Fibroblast of the aortic adventitia (primary cell): ENCODE results near the gene SLC35B1. TPM values are rescaled to one million over a fixed set of nuclear protein-coding genes. Genes with fewer than 3 reads are reported as not detected.

Experiments used
- DNase-seq: peaks from one replicate; pipeline ENCODE4 v3.0.0-alpha.2; 2010; ENCODE audit warnings: low read depth
- H3K4me3 ChIP-seq: 2 replicates; pipeline ENCODE4 v1.5.1; 2011; ENCODE audit warnings: low read depth, mild to moderate bottlenecking, control low read depth, low read length, moderate library complexity
- total RNA-seq: library from RNA; depleted of rRNA; stranded (reverse); fragments of >200 nt; gene quantifications from 2 replicates; pipeline ENCODE4 v1.2.3, GENCODE V29; 2012; ENCODE audit warnings: low replicate concordance
- TF ChIP-seq, protein P1 (sequence below): IDR thresholded peaks from 2 replicates; pipeline ENCODE4 v1.5.1; 2011; ENCODE audit warnings: mild to moderate bottlenecking, low read length, control low read depth, inconsistent platforms; ENCODE audit not compliant: insufficient read depth

The SLC35B1 gene
- total RNA-seq, 1 donor = 59.7 TPM

DNA sequence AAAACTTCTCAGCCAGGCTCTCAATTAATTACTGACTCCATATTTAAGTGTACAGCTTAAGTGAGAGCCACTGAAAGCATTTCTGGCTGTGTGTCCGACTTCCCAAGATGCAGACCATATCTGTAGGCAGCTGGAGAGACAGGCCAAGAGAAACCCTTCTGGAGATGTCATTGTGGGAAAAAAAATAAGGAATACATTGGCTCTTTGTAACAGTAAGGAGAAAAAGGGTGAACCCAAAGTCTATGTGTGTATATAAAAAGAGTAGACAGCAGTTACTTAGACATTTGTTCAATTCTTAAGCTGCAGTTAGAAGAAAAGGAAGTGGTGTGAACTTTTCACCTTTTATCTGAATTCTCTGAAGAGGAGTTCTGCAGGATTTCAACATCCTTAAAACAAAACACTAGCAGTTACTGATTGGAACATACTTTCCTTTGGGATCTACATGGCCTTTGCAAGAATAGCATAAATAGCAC is 34.4 kb upstream of the SLC35B1 start:
- TF ChIP-seq, protein P1, sequence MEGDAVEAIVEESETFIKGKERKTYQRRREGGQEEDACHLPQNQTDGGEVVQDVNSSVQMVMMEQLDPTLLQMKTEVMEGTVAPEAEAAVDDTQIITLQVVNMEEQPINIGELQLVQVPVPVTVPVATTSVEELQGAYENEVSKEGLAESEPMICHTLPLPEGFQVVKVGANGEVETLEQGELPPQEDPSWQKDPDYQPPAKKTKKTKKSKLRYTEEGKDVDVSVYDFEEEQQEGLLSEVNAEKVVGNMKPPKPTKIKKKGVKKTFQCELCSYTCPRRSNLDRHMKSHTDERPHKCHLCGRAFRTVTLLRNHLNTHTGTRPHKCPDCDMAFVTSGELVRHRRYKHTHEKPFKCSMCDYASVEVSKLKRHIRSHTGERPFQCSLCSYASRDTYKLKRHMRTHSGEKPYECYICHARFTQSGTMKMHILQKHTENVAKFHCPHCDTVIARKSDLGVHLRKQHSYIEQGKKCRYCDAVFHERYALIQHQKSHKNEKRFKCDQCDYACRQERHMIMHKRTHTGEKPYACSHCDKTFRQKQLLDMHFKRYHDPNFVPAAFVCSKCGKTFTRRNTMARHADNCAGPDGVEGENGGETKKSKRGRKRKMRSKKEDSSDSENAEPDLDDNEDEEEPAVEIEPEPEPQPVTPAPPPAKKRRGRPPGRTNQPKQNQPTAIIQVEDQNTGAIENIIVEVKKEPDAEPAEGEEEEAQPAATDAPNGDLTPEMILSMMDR = no peak
- DNase-seq = peak; percentile 34
- H3K4me3 ChIP-seq = no peak overlapping the region

DNA sequence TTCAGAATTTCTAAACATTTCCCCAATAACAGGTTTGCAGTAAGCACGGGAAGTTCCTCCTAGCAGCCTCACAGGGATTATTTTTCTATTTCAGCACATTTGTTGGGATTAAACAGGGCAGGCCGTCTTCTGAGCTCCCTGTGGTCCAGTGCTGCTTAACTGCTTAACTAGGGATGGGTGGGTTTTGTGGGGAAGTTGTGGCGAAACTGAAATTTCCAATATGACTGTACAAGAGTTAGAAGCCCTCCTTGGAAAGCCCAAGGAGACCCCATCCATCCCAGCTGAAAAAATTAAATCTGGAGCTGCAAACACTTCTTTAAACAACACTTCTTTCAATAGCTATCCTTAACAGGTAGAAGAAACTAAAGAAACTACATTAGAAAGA is 33.9 kb upstream of the SLC35B1 start:
- DNase-seq = no peak
- no peak overlapping the region for H3K4me3 ChIP-seq
- TF ChIP-seq, protein P1 = no peak

DNA sequence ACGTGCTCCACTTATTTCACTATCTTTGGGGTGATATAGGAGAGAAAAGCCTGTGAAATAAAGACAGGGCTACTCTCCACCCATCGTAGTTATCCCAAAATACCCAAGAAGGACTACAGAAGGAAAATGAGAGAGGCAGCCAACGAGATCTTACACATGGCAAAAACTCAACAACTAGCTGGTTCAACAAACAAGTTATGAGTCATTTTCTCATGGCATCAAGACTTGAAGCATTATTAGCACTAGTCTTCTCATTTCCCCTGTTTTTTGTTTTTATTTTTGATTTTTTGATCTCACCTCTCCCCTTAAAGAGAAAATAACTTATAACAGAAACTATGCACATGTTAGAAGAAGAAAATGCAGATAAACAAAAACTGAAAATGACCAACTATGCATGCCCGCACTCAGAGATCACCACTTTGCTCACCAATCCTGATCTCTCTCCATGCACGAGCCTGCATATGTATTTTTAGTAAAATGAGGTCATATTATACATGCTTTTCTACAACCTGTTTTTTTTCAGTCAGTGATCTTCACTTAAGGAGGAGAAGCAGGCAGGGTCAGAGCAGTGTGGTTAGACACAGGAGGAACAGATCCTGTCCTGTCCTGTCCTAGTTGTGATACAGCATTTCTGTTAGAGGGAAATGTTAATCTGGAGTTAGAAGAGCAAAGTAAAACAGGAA is 33.4 kb upstream of the SLC35B1 start:
- no peak overlapping the region for H3K4me3 ChIP-seq
- TF ChIP-seq, protein P1 = no peak
- DNase-seq = peak; percentile 53

DNA sequence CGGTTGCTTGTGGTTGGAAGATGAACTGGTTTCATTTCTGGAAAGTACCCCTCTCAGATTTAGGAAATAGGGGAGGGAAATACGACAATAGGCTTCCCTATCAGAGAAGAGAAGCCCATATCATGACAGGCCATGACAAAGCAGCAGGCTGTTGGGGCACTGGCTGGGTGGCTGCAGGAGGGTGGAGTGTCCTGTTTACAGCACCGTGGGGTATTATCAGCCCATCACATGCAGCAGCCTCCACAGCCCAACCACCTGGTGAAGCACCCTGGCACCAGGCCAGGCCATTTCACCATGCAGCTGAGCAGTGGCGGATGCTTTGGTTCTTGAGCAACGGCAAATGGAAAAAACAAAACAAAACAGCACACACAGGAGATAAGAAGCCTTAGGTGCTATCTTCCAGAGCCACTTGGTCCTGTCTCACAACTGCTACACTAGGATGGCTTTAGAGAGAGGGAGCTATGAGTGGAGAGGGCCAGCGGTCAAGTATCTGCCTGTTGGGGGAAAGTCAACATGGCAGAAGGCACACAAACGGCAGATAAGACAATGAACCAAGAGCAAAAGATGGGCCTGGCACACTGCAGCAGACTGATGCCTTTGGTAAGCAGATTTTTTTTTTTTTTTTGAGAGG is 32.0 kb upstream of the SLC35B1 start:
- no peak for DNase-seq
- TF ChIP-seq, protein P1 = no peak

DNA sequence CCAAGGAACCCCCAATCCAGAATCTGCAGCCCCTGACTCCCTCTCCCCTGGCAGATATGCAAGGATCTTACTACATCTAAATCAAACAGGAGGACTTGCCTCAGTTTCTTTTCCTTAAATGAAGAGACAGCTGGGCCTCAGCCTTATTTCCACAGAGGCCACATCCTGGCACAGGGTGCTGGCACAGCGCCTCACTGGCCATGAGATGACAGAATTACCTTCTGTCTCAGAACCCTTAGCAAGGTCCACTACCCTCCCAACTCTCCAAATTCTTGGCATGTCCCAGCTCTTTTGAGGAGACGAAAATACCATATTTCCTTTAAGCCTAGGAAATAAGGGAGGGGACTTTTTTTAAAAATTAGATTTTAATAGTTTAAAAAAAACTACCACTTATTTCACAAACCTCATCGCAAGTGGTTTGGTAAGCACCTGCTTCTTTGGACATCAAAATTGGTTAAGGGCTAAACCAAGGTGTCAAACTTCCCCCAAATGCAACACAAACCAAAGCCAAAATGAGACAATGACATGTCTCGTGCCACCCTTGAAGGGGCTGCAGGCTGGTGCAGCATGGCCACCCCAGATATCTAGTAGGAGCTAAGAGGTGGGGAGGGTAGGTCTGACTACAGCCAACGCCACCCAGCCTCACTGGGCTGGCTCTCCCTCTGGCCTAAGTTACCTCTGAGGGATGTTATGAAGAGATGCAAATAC is 30.8 kb upstream of the SLC35B1 start:
- DNase-seq = no peak
- TF ChIP-seq, protein P1 = no peak
- no peak overlapping the region for H3K4me3 ChIP-seq

More for the DNA sequence above, 32.0 kb upstream of the SLC35B1 start:
- no peak overlapping the region for H3K4me3 ChIP-seq

DNA sequence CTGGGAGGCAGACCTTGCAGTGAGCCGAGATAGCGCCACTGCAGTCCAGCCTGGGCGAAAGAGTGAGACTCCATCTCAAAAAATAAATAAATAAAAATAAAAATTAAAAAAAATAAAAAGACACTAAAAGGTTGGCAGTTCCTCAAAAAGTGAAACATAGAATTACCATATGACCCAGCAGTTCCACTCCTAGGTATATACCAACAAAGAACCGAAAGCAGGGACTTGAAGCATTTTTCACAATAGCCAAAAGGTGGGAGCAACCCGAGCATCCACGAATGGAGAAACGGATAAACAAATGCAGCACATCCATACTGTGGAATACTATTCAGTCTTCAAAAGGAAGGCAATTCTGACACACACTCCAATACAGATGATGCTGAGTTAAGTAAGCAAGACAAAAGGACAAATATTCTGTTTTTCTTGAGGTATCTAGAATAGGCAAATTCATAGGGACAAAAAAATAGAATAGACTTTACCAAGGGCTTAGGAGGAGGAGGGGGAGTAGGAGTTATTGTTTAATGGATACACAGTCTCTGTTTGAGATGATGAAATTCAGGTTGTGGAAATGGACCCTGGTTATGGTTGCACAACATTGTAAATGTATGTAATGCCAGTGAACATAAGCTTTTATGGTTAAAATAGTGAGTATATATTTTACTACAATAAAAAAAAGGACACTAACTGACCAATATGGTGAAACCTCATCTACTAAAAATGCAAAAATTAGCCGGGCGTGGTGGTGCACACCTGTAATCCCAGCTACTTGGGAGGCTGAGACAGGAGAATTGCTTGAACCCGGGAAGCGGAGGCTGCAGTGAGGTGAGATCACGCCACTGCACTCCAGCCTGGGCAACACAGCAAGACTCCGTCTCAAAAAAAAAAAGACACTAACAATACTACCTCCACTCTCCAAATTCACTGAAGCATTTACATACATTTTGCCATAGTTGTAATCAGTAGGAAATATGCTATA is 27.0 kb upstream of the SLC35B1 start:
- TF ChIP-seq, protein P1 = no peak
- no peak overlapping the region for H3K4me3 ChIP-seq
- DNase-seq = no peak
